ENCODE results near the gene DLG2.
"Not testable (repeated sequence)": the region's sequence is repeated elsewhere in the genome, so short reads cannot be mapped to it uniquely, and the experiment has no call there.

Gene DLG2

DNA sequence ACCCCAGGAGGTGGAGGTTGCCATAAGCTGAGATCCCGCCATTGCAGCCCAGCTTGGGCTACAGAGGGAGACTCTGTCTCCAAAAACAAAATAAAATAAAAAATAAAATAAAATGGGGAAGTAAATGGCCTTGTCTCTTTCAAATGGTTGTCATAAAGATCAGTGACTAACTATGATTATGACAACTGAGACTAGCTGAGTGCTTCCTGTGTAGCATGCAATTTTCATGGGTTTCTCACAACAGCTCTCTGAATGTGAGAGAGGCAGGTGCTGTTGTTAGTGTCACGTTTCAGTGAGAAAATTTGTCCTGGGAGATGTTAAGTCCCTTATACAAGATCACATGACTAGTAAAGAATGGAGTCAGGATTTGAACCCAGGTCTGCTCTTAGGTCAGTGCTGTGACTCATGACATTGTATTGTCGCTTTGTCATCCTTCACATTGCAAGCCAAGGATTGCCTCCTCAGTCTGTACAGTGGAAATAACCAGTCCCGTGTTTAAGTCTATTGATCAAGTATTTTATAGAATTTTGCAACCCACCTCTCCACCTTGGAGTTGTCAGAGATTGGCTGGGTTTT, 2177.7 kb downstream of the DLG2 start:
- no peaks in the 10 kb centered on the region for H3K36me3 ChIP-seq (ENCODE audit: control insufficient read depth, insufficient read depth, low read length)
- no peaks in the 10 kb centered on the region for H3K27me3 ChIP-seq (replicated peaks; ENCODE audit: control insufficient read depth, insufficient read depth, low read length, poor library complexity, severe bottlenecking)
- H3K9me3 ChIP-seq (ENCODE audit: control insufficient read depth, low read length): no peaks in the 10 kb centered on the region
- H3K4me3 ChIP-seq (ENCODE audit: insufficient read depth, low read depth, low read length, poor library complexity, severe bottlenecking): no peak overlapping the region
- H3K27ac ChIP-seq (ENCODE audit: insufficient read depth, low read length, poor library complexity, severe bottlenecking): no peak overlapping the region
- H3K4me1 ChIP-seq (ENCODE audit: control insufficient read depth, insufficient read depth, low read length, poor library complexity, severe bottlenecking): no peaks in the 10 kb centered on the region
- DNase-seq: no peak

DNA sequence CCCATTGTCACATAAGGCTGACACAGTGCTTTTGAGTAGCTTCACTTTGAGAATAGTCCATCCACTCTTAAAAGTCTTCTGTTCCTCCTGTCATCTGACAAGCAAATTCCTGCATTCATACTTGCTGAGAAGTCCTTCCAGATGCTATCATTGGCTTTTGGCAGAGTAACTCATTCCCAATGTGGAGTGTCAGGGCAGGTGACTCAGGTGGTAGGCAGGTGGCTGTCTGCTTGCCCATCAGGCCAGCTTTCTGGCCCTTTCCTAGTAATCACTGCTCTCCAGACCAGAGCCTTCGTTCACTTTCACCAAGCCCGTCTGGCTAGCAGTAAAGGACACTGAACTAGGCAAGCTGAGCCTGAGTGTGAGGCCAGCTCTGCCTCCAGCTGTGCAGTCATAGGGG, 2178.5 kb downstream of the DLG2 start:
- Histone ChIP-seq H3K27ac (ENCODE audit: insufficient read depth, low read length, poor library complexity, severe bottlenecking) (no peak overlapping the region), H3K27me3 (replicated peaks; ENCODE audit: control insufficient read depth, insufficient read depth, low read length, poor library complexity, severe bottlenecking) (no peaks in the 10 kb centered on the region), H3K4me3 (ENCODE audit: insufficient read depth, low read depth, low read length, poor library complexity, severe bottlenecking) (no peak overlapping the region), H3K4me1 (ENCODE audit: control insufficient read depth, insufficient read depth, low read length, poor library complexity, severe bottlenecking) (no peaks in the 10 kb centered on the region), H3K36me3 (ENCODE audit: control insufficient read depth, insufficient read depth, low read length) (no peaks in the 10 kb centered on the region), H3K9me3 (ENCODE audit: control insufficient read depth, low read length) (no peaks in the 10 kb centered on the region)
- no peak for DNase-seq

DNA sequence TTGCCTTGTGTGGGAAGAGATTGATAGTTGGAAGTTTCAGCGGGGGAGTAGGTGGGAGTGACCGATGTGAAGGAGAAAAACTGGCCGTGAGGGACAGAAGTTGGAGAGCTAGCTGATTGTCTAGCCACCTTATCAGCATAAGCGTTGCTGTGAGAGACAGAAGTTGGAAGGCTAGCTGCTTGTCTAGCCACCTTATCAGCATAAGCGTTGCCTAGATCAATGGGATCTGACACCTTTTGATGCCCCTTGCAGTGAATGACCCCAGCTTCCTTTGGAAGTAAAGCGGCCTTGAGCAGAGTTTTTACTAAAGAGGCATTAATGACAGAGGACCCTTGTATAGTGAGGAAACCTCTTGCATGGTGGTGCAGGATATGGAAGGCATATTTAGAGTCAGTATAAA, 2183.3 kb downstream of the DLG2 start:
- DNase-seq; H3K9me3 ChIP-seq (ENCODE audit: control insufficient read depth, low read length); H3K4me3 ChIP-seq (ENCODE audit: insufficient read depth, low read depth, low read length, poor library complexity, severe bottlenecking); H3K36me3 ChIP-seq (ENCODE audit: control insufficient read depth, insufficient read depth, low read length); H3K4me1 ChIP-seq (ENCODE audit: control insufficient read depth, insufficient read depth, low read length, poor library complexity, severe bottlenecking); H3K27ac ChIP-seq (ENCODE audit: insufficient read depth, low read length, poor library complexity, severe bottlenecking); H3K27me3 ChIP-seq (replicated peaks; ENCODE audit: control insufficient read depth, insufficient read depth, low read length, poor library complexity, severe bottlenecking): not testable (repeated sequence)

DNA sequence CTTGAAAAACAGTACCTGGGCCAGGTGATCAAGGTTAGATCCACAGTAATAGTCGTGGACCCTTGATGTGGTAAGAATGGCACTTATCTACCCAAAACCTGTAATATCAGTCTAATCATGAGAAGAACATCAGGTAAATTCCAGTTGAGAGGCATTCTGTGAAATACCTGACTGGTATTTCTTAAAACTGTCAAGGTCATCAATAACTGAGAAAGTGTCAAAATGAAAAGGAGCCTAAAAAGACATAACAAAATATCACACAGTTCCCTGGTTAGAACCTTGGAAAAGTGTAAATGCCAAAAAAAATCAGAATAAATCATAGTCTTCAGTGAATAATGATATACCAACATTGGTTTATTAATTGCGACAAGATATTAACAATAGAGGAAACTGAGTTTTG, 2185.5 kb downstream of the DLG2 start:
- no peak overlapping the region for H3K27ac ChIP-seq (ENCODE audit: insufficient read depth, low read length, poor library complexity, severe bottlenecking)
- H3K4me1 ChIP-seq (ENCODE audit: control insufficient read depth, insufficient read depth, low read length, poor library complexity, severe bottlenecking): no peaks in the 10 kb centered on the region
- no peak overlapping the region for H3K4me3 ChIP-seq (ENCODE audit: insufficient read depth, low read depth, low read length, poor library complexity, severe bottlenecking)
- no peaks in the 10 kb centered on the region for H3K27me3 ChIP-seq (replicated peaks; ENCODE audit: control insufficient read depth, insufficient read depth, low read length, poor library complexity, severe bottlenecking)
- no peaks in the 10 kb centered on the region for H3K9me3 ChIP-seq (ENCODE audit: control insufficient read depth, low read length)
- no peaks in the 10 kb centered on the region for H3K36me3 ChIP-seq (ENCODE audit: control insufficient read depth, insufficient read depth, low read length)
- no peak for DNase-seq

DNA sequence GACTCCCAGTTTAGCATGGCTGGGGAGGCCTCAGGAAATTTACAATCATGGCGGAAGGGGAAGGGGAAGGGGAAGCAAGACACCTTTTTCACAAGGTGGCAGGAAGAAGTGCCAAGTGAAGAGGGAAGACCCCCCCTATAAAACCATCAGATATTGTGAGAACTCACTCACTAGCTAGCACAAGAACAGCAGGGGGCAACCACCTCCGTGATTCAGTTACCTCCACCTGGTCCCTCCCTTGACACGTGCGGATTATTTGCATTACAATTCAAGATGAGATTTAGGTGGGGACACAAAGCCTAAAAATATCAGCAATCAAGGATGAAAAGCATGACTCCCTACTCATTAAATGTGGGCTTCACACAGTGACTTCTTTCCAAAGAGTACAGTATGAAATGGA, 2186.0 kb downstream of the DLG2 start:
- DNase-seq: no peak
- Histone ChIP-seq H3K4me3 (ENCODE audit: insufficient read depth, low read depth, low read length, poor library complexity, severe bottlenecking) (no peak overlapping the region), H3K36me3 (ENCODE audit: control insufficient read depth, insufficient read depth, low read length) (no peaks in the 10 kb centered on the region), H3K27me3 (replicated peaks; ENCODE audit: control insufficient read depth, insufficient read depth, low read length, poor library complexity, severe bottlenecking) (no peaks in the 10 kb centered on the region), H3K4me1 (ENCODE audit: control insufficient read depth, insufficient read depth, low read length, poor library complexity, severe bottlenecking) (no peaks in the 10 kb centered on the region), H3K9me3 (ENCODE audit: control insufficient read depth, low read length) (no peaks in the 10 kb centered on the region), H3K27ac (ENCODE audit: insufficient read depth, low read length, poor library complexity, severe bottlenecking) (no peak overlapping the region)

DNA sequence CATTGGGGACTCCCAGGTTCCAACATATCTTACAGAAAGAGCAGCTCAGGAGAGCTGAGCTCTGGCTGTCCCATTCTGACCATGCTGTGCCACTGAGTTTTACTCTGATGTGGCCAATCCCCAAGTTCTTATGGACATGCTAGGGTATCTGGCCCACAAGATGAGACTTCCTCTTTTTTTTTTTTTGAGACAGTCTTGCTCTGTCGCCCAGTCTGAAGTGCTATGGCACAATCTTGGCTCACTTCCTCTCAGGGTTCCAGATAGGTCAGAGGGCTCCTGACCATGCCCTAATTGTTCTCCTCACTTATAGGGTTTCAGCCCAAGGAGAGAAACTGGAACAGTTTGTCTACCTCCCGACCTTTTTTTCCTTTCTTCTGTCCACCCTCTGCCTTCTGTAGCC, 2188.7 kb downstream of the DLG2 start:
- DNase-seq: no peak
- Histone ChIP-seq H3K4me1 (ENCODE audit: control insufficient read depth, insufficient read depth, low read length, poor library complexity, severe bottlenecking) (no peaks in the 10 kb centered on the region), H3K4me3 (ENCODE audit: insufficient read depth, low read depth, low read length, poor library complexity, severe bottlenecking) (no peak overlapping the region), H3K9me3 (ENCODE audit: control insufficient read depth, low read length) (no peaks in the 10 kb centered on the region), H3K27me3 (replicated peaks; ENCODE audit: control insufficient read depth, insufficient read depth, low read length, poor library complexity, severe bottlenecking) (no peaks in the 10 kb centered on the region), H3K36me3 (ENCODE audit: control insufficient read depth, insufficient read depth, low read length) (no peaks in the 10 kb centered on the region), H3K27ac (ENCODE audit: insufficient read depth, low read length, poor library complexity, severe bottlenecking) (no peak overlapping the region)

DNA sequence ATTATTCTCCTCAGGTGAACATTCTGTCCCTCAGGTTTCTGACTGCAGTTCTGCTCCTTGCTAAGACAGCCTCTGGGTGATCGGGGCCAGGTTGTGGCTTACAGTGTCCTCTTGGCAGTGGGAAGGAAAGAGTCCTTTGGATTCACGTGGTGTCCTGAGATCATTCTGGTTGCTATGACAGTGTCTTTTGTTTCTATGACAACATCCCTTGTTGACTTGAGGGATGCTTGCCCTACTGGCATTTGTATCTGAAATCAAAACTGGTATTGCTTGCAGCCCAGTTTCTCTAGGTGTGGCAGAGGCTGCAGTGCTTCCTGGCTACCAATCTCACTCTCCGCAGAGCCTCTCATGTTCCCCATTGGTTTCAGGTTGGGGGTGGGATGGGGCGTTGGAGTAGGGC, 2189.2 kb downstream of the DLG2 start:
- Histone ChIP-seq H3K4me1 (ENCODE audit: control insufficient read depth, insufficient read depth, low read length, poor library complexity, severe bottlenecking) (no peaks in the 10 kb centered on the region), H3K9me3 (ENCODE audit: control insufficient read depth, low read length) (no peaks in the 10 kb centered on the region), H3K4me3 (ENCODE audit: insufficient read depth, low read depth, low read length, poor library complexity, severe bottlenecking) (no peak overlapping the region), H3K36me3 (ENCODE audit: control insufficient read depth, insufficient read depth, low read length) (no peaks in the 10 kb centered on the region), H3K27ac (ENCODE audit: insufficient read depth, low read length, poor library complexity, severe bottlenecking) (no peak overlapping the region), H3K27me3 (replicated peaks; ENCODE audit: control insufficient read depth, insufficient read depth, low read length, poor library complexity, severe bottlenecking) (no peaks in the 10 kb centered on the region)
- DNase-seq: no peak

DNA sequence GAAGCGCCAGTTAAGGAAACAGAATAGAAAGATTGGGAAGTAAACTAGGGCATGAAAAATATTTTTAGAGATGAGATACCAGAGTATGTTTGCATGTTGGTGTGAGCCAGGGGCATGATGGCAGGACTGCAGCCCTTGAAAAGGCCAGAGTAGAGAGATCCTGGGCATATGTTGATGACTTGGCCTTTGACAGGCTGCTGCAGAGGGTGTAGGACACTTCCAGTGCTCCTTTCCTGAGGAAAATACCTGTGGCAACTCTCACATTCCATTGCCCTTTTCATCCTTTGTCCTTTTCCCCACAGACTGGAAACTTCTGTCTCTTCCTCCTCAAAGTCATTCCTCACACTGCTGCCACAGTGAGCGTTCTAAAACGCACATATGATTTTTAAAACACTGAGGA, 2190.3 kb downstream of the DLG2 start:
- H3K36me3 ChIP-seq (ENCODE audit: control insufficient read depth, insufficient read depth, low read length): no peaks in the 10 kb centered on the region
- no peaks in the 10 kb centered on the region for H3K9me3 ChIP-seq (ENCODE audit: control insufficient read depth, low read length)
- H3K4me3 ChIP-seq (ENCODE audit: insufficient read depth, low read depth, low read length, poor library complexity, severe bottlenecking): no peak overlapping the region
- H3K4me1 ChIP-seq (ENCODE audit: control insufficient read depth, insufficient read depth, low read length, poor library complexity, severe bottlenecking): no peaks in the 10 kb centered on the region
- DNase-seq: no peak
- H3K27ac ChIP-seq (ENCODE audit: insufficient read depth, low read length, poor library complexity, severe bottlenecking): no peak overlapping the region
- no peaks in the 10 kb centered on the region for H3K27me3 ChIP-seq (replicated peaks; ENCODE audit: control insufficient read depth, insufficient read depth, low read length, poor library complexity, severe bottlenecking)

DNA sequence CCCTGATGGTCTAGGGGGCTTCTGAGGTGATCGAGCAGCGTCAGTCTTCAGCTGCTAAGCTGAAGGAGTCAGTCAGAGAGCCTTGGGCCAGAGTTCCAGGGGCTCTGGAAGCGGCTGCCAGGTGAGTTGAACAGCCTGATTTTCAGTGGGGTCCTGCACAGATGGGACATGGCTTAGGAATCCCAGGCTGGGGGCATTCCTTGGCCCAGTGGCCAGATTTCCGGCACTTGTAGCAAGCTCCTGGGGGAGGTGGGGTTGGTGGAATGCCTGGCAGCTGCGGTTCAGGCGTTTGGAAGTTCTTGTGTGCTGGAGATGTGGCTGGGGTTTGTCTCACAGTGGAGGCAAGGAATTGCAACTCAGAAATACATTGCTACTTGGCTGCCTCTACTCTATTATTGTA, 2192.3 kb downstream of the DLG2 start:
- not testable (repeated sequence) for H3K27me3 ChIP-seq (replicated peaks; ENCODE audit: control insufficient read depth, insufficient read depth, low read length, poor library complexity, severe bottlenecking); H3K36me3 ChIP-seq (ENCODE audit: control insufficient read depth, insufficient read depth, low read length); H3K4me1 ChIP-seq (ENCODE audit: control insufficient read depth, insufficient read depth, low read length, poor library complexity, severe bottlenecking); H3K27ac ChIP-seq (ENCODE audit: insufficient read depth, low read length, poor library complexity, severe bottlenecking); H3K9me3 ChIP-seq (ENCODE audit: control insufficient read depth, low read length); DNase-seq; H3K4me3 ChIP-seq (ENCODE audit: insufficient read depth, low read depth, low read length, poor library complexity, severe bottlenecking)

DNA sequence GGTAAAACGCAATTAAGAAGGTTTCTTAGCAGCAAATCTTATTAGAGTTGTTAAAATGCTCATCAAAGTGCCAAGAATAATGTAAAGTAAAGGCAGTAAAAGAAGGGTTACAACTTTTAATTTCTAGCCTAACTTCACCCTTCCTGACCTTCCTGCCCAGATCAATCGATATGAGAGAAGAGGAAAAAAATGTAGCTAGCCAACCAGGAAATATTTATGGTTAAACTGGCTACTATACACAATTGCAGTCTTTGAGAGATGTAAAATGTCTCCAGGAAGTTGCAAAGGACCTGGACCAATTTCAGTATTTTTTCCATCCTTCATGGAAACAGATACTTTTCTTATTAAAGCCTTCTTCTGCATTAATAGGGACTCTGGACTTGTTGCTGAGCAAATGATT, 2199.2 kb downstream of the DLG2 start:
- Histone ChIP-seq H3K4me1 (ENCODE audit: control insufficient read depth, insufficient read depth, low read length, poor library complexity, severe bottlenecking) (no peaks in the 10 kb centered on the region), H3K4me3 (ENCODE audit: insufficient read depth, low read depth, low read length, poor library complexity, severe bottlenecking) (no peak overlapping the region), H3K36me3 (ENCODE audit: control insufficient read depth, insufficient read depth, low read length) (no peaks in the 10 kb centered on the region), H3K27me3 (replicated peaks; ENCODE audit: control insufficient read depth, insufficient read depth, low read length, poor library complexity, severe bottlenecking) (no peaks in the 10 kb centered on the region), H3K27ac (ENCODE audit: insufficient read depth, low read length, poor library complexity, severe bottlenecking) (no peak overlapping the region), H3K9me3 (ENCODE audit: control insufficient read depth, low read length) (no peaks in the 10 kb centered on the region)
- no peak for DNase-seq

DNA sequence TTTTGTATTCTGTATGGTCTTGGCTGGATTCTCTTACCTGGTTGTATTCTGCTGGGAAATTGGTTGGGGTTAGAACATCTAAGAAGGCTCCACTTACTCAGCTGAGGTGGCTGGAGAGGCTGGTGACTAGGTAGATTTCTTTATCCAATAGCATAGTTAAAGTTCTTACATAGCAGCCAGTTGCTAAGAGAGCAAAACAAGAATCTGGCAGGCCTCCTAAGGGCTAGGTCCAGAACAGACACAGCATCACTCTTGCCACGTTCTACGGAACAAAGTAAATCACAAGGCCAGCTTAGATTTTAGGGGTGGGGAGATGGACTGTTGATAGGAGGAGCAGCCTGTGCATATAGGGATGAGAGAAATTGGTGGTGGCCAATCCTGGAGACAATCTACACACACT, 2199.6 kb downstream of the DLG2 start:
- H3K9me3 ChIP-seq (ENCODE audit: control insufficient read depth, low read length): no peaks in the 10 kb centered on the region
- H3K4me3 ChIP-seq (ENCODE audit: insufficient read depth, low read depth, low read length, poor library complexity, severe bottlenecking): no peak overlapping the region
- no peak for DNase-seq
- H3K36me3 ChIP-seq (ENCODE audit: control insufficient read depth, insufficient read depth, low read length): no peaks in the 10 kb centered on the region
- no peak overlapping the region for H3K27ac ChIP-seq (ENCODE audit: insufficient read depth, low read length, poor library complexity, severe bottlenecking)
- H3K4me1 ChIP-seq (ENCODE audit: control insufficient read depth, insufficient read depth, low read length, poor library complexity, severe bottlenecking): no peaks in the 10 kb centered on the region
- H3K27me3 ChIP-seq (replicated peaks; ENCODE audit: control insufficient read depth, insufficient read depth, low read length, poor library complexity, severe bottlenecking): no peaks in the 10 kb centered on the region

Measured in effector memory CD4-positive, alpha-beta T cell (primary cell).